A673 (cell line): ENCODE measurements around the gene EHMT1. TPM values are rescaled to one million over a fixed set of nuclear protein-coding genes. Genes with fewer than 3 reads are reported as not detected.

Experiments used
- BruUV-seq: library from RNA; stranded (reverse); fragments of 400-500 nt; replicated peaks from 2 replicates; lab custom pipeline; 2021; lab: Mats Ljungman, UMichigan
- CTCF ChIA-PET: fragments of 300-600 bp; sonication (Branson Sonifier 250); formaldehyde crosslinking; loops from one replicate; lab custom pipeline; 2022; ENCODE audit warnings: antibody characterized with exemption; lab: Charles Lee
- POLR2A ChIA-PET: fragments of 300-600 bp; sonication (Branson Sonifier 250); formaldehyde crosslinking; loops from one replicate; lab custom pipeline; 2022; ENCODE audit warnings: antibody characterized with exemption; ENCODE audit not compliant: low non-redundant PET; lab: Charles Lee
- DNase-seq: peaks from one replicate; pipeline ENCODE4 v3.0.0-alpha.2; 2015; ENCODE audit warnings: low spot score
- H3K27ac ChIP-seq: fragments of 200-600 bp; sonication (generic); 2 replicates; pipeline ENCODE4 v1.5.1; 2016; ENCODE audit warnings: mixed run types, low read depth, mild to moderate bottlenecking, mixed read lengths, antibody characterized with exemption, low read length; ENCODE audit not compliant: poor library complexity, severe bottlenecking
- H3K27me3 ChIP-seq: fragments of 200-600 bp; sonication (generic); replicated peaks from 2 replicates; pipeline ENCODE4 v1.6.1; 2017; ENCODE audit warnings: mixed run types, low read depth, mild to moderate bottlenecking, mixed read lengths, antibody characterized with exemption, low read length; ENCODE audit not compliant: insufficient read depth, poor library complexity
- H3K36me3 ChIP-seq: fragments of 200-600 bp; sonication (generic); 2 replicates; pipeline ENCODE4 v1.6.1; 2016; ENCODE audit warnings: mixed run types, mild to moderate bottlenecking, mixed read lengths, antibody characterized with exemption, low read length; ENCODE audit not compliant: insufficient read depth, poor library complexity, severe bottlenecking
- H3K4me1 ChIP-seq: fragments of 200-600 bp; sonication (generic); 2 replicates; pipeline ENCODE4 v1.6.1; 2017; ENCODE audit warnings: mixed run types, mild to moderate bottlenecking, mixed read lengths, antibody characterized with exemption, low read length; ENCODE audit not compliant: insufficient read depth, poor library complexity, severe bottlenecking
- H3K4me3 ChIP-seq: fragments of 200-600 bp; sonication (generic); 2 replicates; pipeline ENCODE4 v1.5.1; 2016; ENCODE audit warnings: low read depth, mixed run types, mild to moderate bottlenecking, mixed read lengths, low read length; ENCODE audit not compliant: poor library complexity, severe bottlenecking
- H3K9me3 ChIP-seq: fragments of 200-600 bp; sonication (generic); 2 replicates; pipeline ENCODE4 v1.6.1; 2016; ENCODE audit warnings: mixed run types, low read depth, mild to moderate bottlenecking, mixed read lengths, antibody characterized with exemption, low read length; ENCODE audit not compliant: poor library complexity, severe bottlenecking
- EZH2 ChIP-seq: fragments of 200-600 bp; sonication (generic); IDR thresholded peaks from 2 replicates; pipeline ENCODE4 v1.6.1; 2017; ENCODE audit warnings: borderline replicate concordance, low read depth, mild to moderate bottlenecking, mixed read lengths, antibody characterized with exemption, low read length; ENCODE audit not compliant: poor library complexity, severe bottlenecking
- intact Hi-C: fragments of 100-400 bp; cut with micrococcal nuclease; formaldehyde crosslinking; loops from one replicate; pipeline ENCODE4 v1.10.0; 2022; ENCODE audit not compliant: unreplicated experiment
- total RNA-seq: library from RNA; stranded (reverse); gene quantifications from 2 replicates; pipeline ENCODE4 v1.2.3, GENCODE V29; 2021
- TF ChIP-seq, protein P1 (sequence below): fragments of 300-800, 200-600 bp; sonication (generic); conservative IDR thresholded peaks from 2 replicates; pipeline ENCODE4 v1.5.1; 2017; ENCODE audit warnings: low read depth, mild to moderate bottlenecking, antibody characterized with exemption, low read length, moderate library complexity, mixed read lengths

The EHMT1 gene
- total RNA-seq, 1 experiment from 2014 or later, result 115 TPM

DNA sequence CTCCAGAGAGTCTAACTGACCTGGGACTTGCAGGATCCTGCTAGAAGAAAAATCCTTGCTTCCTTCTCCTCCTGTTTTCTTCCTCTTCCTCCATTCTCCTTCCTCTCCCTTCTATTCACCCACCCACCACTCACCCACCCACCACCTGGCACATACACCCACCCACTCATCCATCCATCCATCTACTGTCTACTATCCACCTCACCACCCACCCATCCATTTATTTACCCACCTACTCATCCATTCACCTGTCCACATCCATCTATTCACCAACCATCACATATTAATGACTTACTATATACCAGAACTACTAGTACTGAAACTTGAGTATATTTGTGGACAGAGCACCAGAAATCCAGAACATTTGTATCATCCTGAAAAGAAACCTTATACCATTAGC is 49.4 kb downstream of the EHMT1 start:
- ChIA-PET CTCF (no interaction called here), POLR2A (no interaction called here)
- intact Hi-C loops, result no loop called here
- no peak for TF ChIP-seq EZH2
- TF ChIP-seq, protein P1, sequence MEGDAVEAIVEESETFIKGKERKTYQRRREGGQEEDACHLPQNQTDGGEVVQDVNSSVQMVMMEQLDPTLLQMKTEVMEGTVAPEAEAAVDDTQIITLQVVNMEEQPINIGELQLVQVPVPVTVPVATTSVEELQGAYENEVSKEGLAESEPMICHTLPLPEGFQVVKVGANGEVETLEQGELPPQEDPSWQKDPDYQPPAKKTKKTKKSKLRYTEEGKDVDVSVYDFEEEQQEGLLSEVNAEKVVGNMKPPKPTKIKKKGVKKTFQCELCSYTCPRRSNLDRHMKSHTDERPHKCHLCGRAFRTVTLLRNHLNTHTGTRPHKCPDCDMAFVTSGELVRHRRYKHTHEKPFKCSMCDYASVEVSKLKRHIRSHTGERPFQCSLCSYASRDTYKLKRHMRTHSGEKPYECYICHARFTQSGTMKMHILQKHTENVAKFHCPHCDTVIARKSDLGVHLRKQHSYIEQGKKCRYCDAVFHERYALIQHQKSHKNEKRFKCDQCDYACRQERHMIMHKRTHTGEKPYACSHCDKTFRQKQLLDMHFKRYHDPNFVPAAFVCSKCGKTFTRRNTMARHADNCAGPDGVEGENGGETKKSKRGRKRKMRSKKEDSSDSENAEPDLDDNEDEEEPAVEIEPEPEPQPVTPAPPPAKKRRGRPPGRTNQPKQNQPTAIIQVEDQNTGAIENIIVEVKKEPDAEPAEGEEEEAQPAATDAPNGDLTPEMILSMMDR, result no peak
- BruUV-seq, result no TSS peak
- Histone ChIP-seq H3K36me3 (no peaks in the 10 kb centered on the region), H3K4me1 (peaks cover 25% of the 10 kb centered on the region), H3K4me3 (no peak overlapping the region), H3K9me3 (no peaks in the 10 kb centered on the region), H3K27ac (no peak overlapping the region), H3K27me3 (no peaks in the 10 kb centered on the region)
- DNase-seq, result no peak

DNA sequence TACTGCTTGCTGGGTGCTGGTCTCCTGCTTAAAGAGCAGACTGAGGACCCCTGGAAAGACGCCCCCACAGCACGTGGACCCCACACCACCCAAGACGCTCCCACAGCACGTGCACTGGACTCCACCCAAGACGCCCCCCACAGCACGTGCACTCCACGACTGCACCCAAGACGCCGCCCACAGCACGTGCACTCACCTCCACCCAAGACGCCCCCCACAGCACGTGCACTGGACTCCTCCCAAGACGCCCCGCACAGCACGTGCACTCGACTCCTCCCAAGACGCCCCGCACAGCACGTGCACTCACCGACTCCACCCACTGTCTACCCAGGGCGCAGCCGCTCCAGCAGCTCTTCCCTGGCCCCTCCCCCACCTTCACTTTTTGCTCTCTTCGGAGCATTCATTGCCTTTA is 50.5 kb downstream of the EHMT1 start:
- CTCF ChIA-PET, result interaction anchor here (0.8 kb wide), 1 partner anchor 22 kb away, joined by 9 read pairs; no protein-coding TSS in a partner anchor

GRCh38 chr9:137670391-137671195 is 51.8 kb downstream of the EHMT1 start:
- H3K4me1 ChIP-seq, result peaks cover 37% of the 10 kb centered on the region
- H3K27ac ChIP-seq, result peak overlapping the region; percentile 21
- H3K27me3 ChIP-seq, result no peaks in the 10 kb centered on the region
- CTCF ChIA-PET, result no interaction called here
- no peak overlapping the region for H3K4me3 ChIP-seq
- no peaks in the 10 kb centered on the region for H3K36me3 ChIP-seq
- BruUV-seq, result no TSS peak
- POLR2A ChIA-PET, result no interaction called here
- no peak for DNase-seq
- intact Hi-C loops, result loop anchor here (5.0 kb wide), 1 partner anchor 442 kb away; no protein-coding TSS in a partner anchor
- H3K9me3 ChIP-seq, result no peaks in the 10 kb centered on the region
- TF ChIP-seq EZH2, result no peak
- TF ChIP-seq, protein P1, result no peak

More for the DNA sequence above, 50.5 kb downstream of the EHMT1 start:
- intact Hi-C loops, result no loop called here
- TF ChIP-seq, protein P1, result no peak
- no peak for TF ChIP-seq EZH2
- H3K4me3 ChIP-seq, result no peak overlapping the region
- H3K36me3 ChIP-seq, result no peaks in the 10 kb centered on the region
- no TSS peak for BruUV-seq
- no peak overlapping the region for H3K27ac ChIP-seq
- peak; percentile 66 for DNase-seq
- H3K27me3 ChIP-seq, result no peaks in the 10 kb centered on the region
- no peaks in the 10 kb centered on the region for H3K9me3 ChIP-seq
- POLR2A ChIA-PET, result no interaction called here
- H3K4me1 ChIP-seq, result peaks cover 36% of the 10 kb centered on the region
